ENCODE results near the gene SSH2. TPM values are rescaled to one million over a fixed set of nuclear protein-coding genes. Genes with fewer than 3 reads are reported as not detected.

The SSH2 gene
- total RNA-seq, 1 donor from 2014 or later = 21.9 TPM

- Mint-ChIP-seq H3K4me1 (ENCODE audit: unreplicated experiment) (peaks cover 27% of the 10 kb centered on the region), H3K36me3 (ENCODE audit: unreplicated experiment) (peaks cover under 1% of the 10 kb centered on the region), H3K4me3 (ENCODE audit: unreplicated experiment) (no peak overlapping the region), H3K27ac (ENCODE audit: unreplicated experiment) (no peak overlapping the region), H3K27me3 (ENCODE audit: unreplicated experiment) (no peaks in the 10 kb centered on the region), H3K9me3 (ENCODE audit: unreplicated experiment) (no peaks in the 10 kb centered on the region)
- TF ChIP-seq CTCF (IDR thresholded peaks at IDR 0.05) = no peak
- no peak for DNase-seq (ENCODE audit: extremely low spot score, unreplicated experiment)
Observed at GRCh38 chr17:29747660-29748059, 182.4 kb downstream of the SSH2 start.

DNA sequence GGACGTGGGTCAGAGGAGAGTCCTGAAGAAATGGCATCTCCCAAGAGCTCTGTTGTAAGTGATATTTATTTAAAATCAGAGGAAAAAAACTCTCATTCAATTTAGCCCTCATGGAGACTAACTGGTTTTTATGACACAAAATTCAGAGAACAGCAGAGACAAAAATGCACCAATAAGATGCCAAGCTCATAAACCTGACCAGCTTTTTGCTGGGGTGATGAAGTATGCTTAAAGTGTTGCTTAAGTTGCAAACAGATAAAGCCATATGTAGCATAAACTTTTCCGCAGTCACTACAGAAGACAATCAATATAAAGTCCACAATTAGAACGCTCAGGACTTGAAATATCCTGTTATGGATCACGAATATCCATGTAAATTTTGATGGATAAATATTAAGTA is 183.4 kb downstream of the SSH2 start:
- no peak overlapping the region for H3K27ac Mint-ChIP-seq (ENCODE audit: unreplicated experiment)
- no peak for TF ChIP-seq CTCF (IDR thresholded peaks at IDR 0.05)
- no peak for DNase-seq (ENCODE audit: extremely low spot score, unreplicated experiment)
- H3K9me3 Mint-ChIP-seq (ENCODE audit: unreplicated experiment) = no peaks in the 10 kb centered on the region
- H3K4me1 Mint-ChIP-seq (ENCODE audit: unreplicated experiment) = peaks cover 27% of the 10 kb centered on the region
- no peak overlapping the region for H3K4me3 Mint-ChIP-seq (ENCODE audit: unreplicated experiment)
- no peaks in the 10 kb centered on the region for H3K27me3 Mint-ChIP-seq (ENCODE audit: unreplicated experiment)
- no peaks in the 10 kb centered on the region for H3K36me3 Mint-ChIP-seq (ENCODE audit: unreplicated experiment)

- no peak for DNase-seq (ENCODE audit: extremely low spot score, unreplicated experiment)
- no peaks in the 10 kb centered on the region for H3K9me3 Mint-ChIP-seq (ENCODE audit: unreplicated experiment)
- no peaks in the 10 kb centered on the region for H3K36me3 Mint-ChIP-seq (ENCODE audit: unreplicated experiment)
- H3K4me1 Mint-ChIP-seq (ENCODE audit: unreplicated experiment) = peaks cover 27% of the 10 kb centered on the region
- H3K27ac Mint-ChIP-seq (ENCODE audit: unreplicated experiment) = peak overlapping the region; percentile 60
- H3K4me3 Mint-ChIP-seq (ENCODE audit: unreplicated experiment) = no peak overlapping the region
- TF ChIP-seq CTCF (IDR thresholded peaks at IDR 0.05) = no peak
- no peaks in the 10 kb centered on the region for H3K27me3 Mint-ChIP-seq (ENCODE audit: unreplicated experiment)
Observed at GRCh38 chr17:29744121-29744520, 185.9 kb downstream of the SSH2 start.

DNA sequence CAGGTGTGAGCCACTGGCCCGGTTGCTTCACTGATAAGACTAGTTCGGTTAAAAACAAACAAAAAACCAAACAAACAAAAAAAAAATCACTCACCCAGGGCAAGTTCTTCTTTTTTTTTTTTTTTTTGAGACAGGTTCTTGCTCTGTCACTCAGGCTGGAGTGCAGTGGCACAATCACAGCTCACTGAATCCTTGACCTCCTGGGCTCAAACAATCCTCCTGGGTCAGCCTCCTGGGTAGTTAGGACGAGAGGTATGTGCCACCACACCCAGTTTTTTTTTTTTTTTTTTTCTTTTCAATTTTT is 187.9 kb downstream of the SSH2 start:
- peaks cover 23% of the 10 kb centered on the region for H3K4me1 Mint-ChIP-seq (ENCODE audit: unreplicated experiment)
- H3K36me3 Mint-ChIP-seq (ENCODE audit: unreplicated experiment) = no peaks in the 10 kb centered on the region
- no peak for DNase-seq (ENCODE audit: extremely low spot score, unreplicated experiment)
- no peaks in the 10 kb centered on the region for H3K27me3 Mint-ChIP-seq (ENCODE audit: unreplicated experiment)
- no peak overlapping the region for H3K27ac Mint-ChIP-seq (ENCODE audit: unreplicated experiment)
- no peak overlapping the region for H3K4me3 Mint-ChIP-seq (ENCODE audit: unreplicated experiment)
- no peaks in the 10 kb centered on the region for H3K9me3 Mint-ChIP-seq (ENCODE audit: unreplicated experiment)
- no peak for TF ChIP-seq CTCF (IDR thresholded peaks at IDR 0.05)

DNA sequence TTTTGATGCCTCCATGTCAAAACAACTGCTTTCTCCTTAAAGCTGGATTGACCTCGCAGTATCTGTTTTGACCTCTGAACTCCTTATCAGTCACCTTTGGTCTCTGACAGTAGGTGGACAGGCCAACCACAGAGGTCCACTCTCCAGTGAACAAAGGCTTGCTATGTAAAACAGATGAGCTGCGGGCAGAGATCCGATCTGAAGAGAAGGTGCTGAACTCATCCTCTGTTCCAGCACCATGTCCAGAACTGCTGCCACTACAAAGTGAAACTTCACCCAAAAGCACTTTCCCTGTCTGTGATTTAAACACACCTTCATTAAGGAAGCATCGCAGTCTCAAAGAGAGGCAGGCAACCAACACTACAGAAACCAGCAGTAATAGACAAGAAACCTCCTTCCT is 190.0 kb downstream of the SSH2 start:
- no peak for DNase-seq (ENCODE audit: extremely low spot score, unreplicated experiment)
- Mint-ChIP-seq H3K4me1 (ENCODE audit: unreplicated experiment) (peaks cover 16% of the 10 kb centered on the region), H3K4me3 (ENCODE audit: unreplicated experiment) (no peak overlapping the region), H3K36me3 (ENCODE audit: unreplicated experiment) (peaks cover 1% of the 10 kb centered on the region), H3K27ac (ENCODE audit: unreplicated experiment) (no peak overlapping the region), H3K9me3 (ENCODE audit: unreplicated experiment) (no peaks in the 10 kb centered on the region), H3K27me3 (ENCODE audit: unreplicated experiment) (no peaks in the 10 kb centered on the region)
- TF ChIP-seq CTCF (IDR thresholded peaks at IDR 0.05) = no peak

Measured in osteocyte (in vitro differentiated cells).